Ishikawa (cell line): ENCODE results near the gene SIGLEC12.

Experiments used
- CEBPB ChIP-seq: IDR thresholded peaks from 2 replicates; pipeline ENCODE4 v1.6.1; 2012
- CREB1 ChIP-seq: IDR thresholded peaks from 2 replicates; pipeline ENCODE4 v1.6.1; 2012; ENCODE audit warnings: low read depth
- EGR1 ChIP-seq: IDR thresholded peaks from 2 replicates; pipeline ENCODE4 v1.6.1; 2012
- EP300 ChIP-seq: IDR thresholded peaks from 2 replicates; pipeline ENCODE4 v1.6.1; 2012; ENCODE audit warnings: borderline replicate concordance
- FOXM1 ChIP-seq: IDR thresholded peaks from 2 replicates; pipeline ENCODE4 v1.6.1; 2012; ENCODE audit warnings: low read depth, borderline replicate concordance
- MAX ChIP-seq: IDR thresholded peaks from 2 replicates; pipeline ENCODE4 v1.6.1; 2012
- NFIC ChIP-seq: IDR thresholded peaks from 2 replicates; pipeline ENCODE4 v1.6.1; 2012
- RAD21 ChIP-seq: IDR thresholded peaks from 2 replicates; pipeline ENCODE4 v1.6.1; 2012; ENCODE audit warnings: low read depth
- TAF1 ChIP-seq: IDR thresholded peaks from 2 replicates; pipeline ENCODE4 v1.6.1; 2012; ENCODE audit warnings: low read depth, mild to moderate bottlenecking
- TCF12 ChIP-seq: IDR thresholded peaks from 2 replicates; pipeline ENCODE4 v1.6.1; 2012; ENCODE audit warnings: low read depth
- TEAD4 ChIP-seq: IDR thresholded peaks from 2 replicates; pipeline ENCODE4 v1.6.1; 2012
- USF1 ChIP-seq: IDR thresholded peaks from 2 replicates; pipeline ENCODE4 v1.6.1; 2012
- YY1 ChIP-seq: IDR thresholded peaks from 2 replicates; pipeline ENCODE4 v1.6.1; 2012; ENCODE audit warnings: low read depth
- ZBTB7A ChIP-seq: IDR thresholded peaks from 2 replicates; pipeline ENCODE4 v1.6.1; 2012; ENCODE audit warnings: low read depth
- TF ChIP-seq, protein P1 (sequence below): IDR thresholded peaks from 2 replicates; pipeline ENCODE4 v1.6.1; 2012; ENCODE audit warnings: low read depth, mild to moderate bottlenecking

The SIGLEC12 gene

GRCh38 chr19:51490676-51491075 is 10.9 kb downstream of the SIGLEC12 start:
- TF ChIP-seq USF1, result no peak
- TF ChIP-seq TAF1, result no peak
- no peak for TF ChIP-seq ZBTB7A
- TF ChIP-seq TEAD4, result no peak
- no peak for TF ChIP-seq TCF12
- no peak for TF ChIP-seq RAD21
- no peak for TF ChIP-seq NFIC
- no peak for TF ChIP-seq CREB1
- TF ChIP-seq, protein P1, sequence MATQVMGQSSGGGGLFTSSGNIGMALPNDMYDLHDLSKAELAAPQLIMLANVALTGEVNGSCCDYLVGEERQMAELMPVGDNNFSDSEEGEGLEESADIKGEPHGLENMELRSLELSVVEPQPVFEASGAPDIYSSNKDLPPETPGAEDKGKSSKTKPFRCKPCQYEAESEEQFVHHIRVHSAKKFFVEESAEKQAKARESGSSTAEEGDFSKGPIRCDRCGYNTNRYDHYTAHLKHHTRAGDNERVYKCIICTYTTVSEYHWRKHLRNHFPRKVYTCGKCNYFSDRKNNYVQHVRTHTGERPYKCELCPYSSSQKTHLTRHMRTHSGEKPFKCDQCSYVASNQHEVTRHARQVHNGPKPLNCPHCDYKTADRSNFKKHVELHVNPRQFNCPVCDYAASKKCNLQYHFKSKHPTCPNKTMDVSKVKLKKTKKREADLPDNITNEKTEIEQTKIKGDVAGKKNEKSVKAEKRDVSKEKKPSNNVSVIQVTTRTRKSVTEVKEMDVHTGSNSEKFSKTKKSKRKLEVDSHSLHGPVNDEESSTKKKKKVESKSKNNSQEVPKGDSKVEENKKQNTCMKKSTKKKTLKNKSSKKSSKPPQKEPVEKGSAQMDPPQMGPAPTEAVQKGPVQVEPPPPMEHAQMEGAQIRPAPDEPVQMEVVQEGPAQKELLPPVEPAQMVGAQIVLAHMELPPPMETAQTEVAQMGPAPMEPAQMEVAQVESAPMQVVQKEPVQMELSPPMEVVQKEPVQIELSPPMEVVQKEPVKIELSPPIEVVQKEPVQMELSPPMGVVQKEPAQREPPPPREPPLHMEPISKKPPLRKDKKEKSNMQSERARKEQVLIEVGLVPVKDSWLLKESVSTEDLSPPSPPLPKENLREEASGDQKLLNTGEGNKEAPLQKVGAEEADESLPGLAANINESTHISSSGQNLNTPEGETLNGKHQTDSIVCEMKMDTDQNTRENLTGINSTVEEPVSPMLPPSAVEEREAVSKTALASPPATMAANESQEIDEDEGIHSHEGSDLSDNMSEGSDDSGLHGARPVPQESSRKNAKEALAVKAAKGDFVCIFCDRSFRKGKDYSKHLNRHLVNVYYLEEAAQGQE, result no peak
- TF ChIP-seq EP300, result no peak

DNA sequence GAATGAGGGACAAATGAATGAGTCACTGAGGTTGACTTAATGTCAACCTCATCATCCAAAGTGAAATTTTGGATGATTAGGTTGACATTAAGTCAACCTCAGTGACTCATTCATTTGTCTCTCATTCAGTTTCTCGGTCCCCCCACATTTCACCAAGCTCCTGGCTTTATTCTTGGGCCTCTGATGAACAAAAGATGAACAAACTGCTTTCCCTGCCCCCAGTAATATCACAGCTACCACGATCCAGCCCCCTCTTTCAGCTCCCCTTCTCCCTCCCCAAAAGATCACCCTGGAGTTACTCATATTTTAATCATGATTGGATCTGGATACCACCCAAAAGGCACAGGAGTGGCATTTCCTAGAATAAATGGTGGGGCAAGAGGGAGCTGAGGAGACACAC is 12.5 kb downstream of the SIGLEC12 start:
- TF ChIP-seq TEAD4, result no peak
- TF ChIP-seq FOXM1, result no peak
- TF ChIP-seq TAF1, result no peak
- no peak for TF ChIP-seq MAX
- no peak for TF ChIP-seq NFIC
- no peak for TF ChIP-seq RAD21

DNA sequence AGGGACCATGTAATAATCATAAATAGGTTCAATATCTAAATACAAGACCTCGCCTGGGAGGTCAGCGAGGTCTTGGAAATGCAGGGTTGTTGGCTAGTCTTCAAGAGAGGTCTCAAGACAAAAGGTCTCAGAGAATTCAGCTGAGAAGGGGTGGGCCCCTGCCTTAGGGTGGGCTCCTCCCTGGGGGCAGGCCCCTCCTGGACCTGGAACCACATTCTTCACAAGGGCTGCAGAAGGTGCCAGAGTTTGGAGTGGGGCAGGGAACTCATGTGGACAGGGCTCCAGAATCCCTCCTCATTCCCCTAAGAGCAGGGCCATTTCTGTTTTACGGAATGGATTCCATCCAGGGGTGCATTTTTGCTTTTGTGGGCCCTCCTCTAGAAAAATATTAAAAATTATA is 13.1 kb downstream of the SIGLEC12 start:
- TF ChIP-seq TAF1 (no peak), EP300 (no peak), TEAD4 (no peak), ZBTB7A (no peak), EGR1 (no peak), NFIC (no peak), FOXM1 (no peak), TCF12 (no peak), CEBPB (no peak), RAD21 (no peak), USF1 (no peak), YY1 (no peak), CREB1 (no peak), MAX (no peak)
- TF ChIP-seq, protein P1, result no peak

DNA sequence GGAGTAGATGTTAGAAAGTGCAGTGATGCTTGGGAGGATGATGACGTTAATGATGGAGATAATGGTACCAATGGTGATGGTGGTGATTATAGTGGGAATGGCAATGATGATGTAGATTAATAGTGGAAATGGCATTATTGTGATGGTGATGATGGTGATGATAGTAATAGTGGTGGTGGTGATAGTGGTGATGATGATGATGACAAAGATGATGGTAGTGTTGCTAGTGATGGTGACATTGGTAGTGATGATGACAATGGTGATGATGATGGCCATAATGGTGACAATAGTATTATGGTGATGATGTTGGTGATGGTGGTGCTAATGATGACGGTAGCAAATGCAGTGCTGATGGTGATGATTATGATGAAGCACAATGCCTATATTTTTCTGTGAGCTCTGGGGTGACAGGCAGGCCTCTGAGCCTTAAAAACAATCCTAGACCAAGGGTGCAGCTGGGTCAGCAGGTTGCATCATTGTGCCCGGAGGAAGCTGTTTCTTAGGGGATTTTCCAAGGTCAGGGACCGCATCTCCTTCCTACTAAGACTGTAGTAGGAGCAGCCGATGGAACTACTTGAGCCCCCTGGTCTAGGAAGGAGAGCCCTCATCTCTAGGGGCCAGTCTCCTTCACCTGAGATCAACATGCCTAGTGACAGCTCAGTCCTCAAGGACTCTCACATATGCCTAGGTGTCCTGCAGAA is 15.5 kb downstream of the SIGLEC12 start:
- no peak for TF ChIP-seq RAD21
- no peak for TF ChIP-seq EP300
- TF ChIP-seq ZBTB7A, result no peak
- no peak for TF ChIP-seq NFIC
- TF ChIP-seq YY1, result no peak
- no peak for TF ChIP-seq CEBPB
- TF ChIP-seq MAX, result no peak
- TF ChIP-seq USF1, result no peak
- no peak for TF ChIP-seq FOXM1
- TF ChIP-seq, protein P1, result no peak
- no peak for TF ChIP-seq TCF12
- no peak for TF ChIP-seq TAF1
- no peak for TF ChIP-seq EGR1
- TF ChIP-seq TEAD4, result no peak
